OCI-LY1 (cell line): ENCODE results near the gene CTH.

Source experiments
- H2AFZ ChIP-seq: fragments of 200-600 bp; sonication (generic), shearing (Covaris generic); 2 replicates; pipeline ENCODE4 v1.6.0; 2014; ENCODE audit warnings: antibody characterized with exemption, mild to moderate bottlenecking, low read length
- H3F3A ChIP-seq: fragments of 200-600 bp; sonication (generic), shearing (Covaris generic); 2 replicates; pipeline ENCODE4 v1.6.0; 2014; ENCODE audit warnings: mild to moderate bottlenecking, antibody characterized with exemption, low read length, moderate library complexity; ENCODE audit not compliant: insufficient read depth
- H3K27ac ChIP-seq: fragments of 200-600 bp; sonication (generic); 2 replicates; pipeline ENCODE4 v1.5.1; 2014; ENCODE audit warnings: low read length, mixed run types, mild to moderate bottlenecking, low read depth; ENCODE audit not compliant: poor library complexity, severe bottlenecking
- H3K27me3 ChIP-seq: fragments of 200-600 bp; sonication (generic); 2 replicates; pipeline ENCODE4 v1.6.0; 2014; ENCODE audit warnings: antibody characterized with exemption, mild to moderate bottlenecking, low read length, moderate library complexity; ENCODE audit not compliant: insufficient read depth
- H3K36me3 ChIP-seq: fragments of 200-600 bp; sonication (generic); 2 replicates; pipeline ENCODE4 v1.6.1; 2014; ENCODE audit warnings: mild to moderate bottlenecking, antibody characterized with exemption, low read length, moderate library complexity, mixed read lengths; ENCODE audit not compliant: insufficient read depth
- H3K4me1 ChIP-seq: fragments of 200-600 bp; sonication (generic); 2 replicates; pipeline ENCODE4 v1.5.1; 2014; ENCODE audit warnings: mild to moderate bottlenecking, low read length, moderate library complexity; ENCODE audit not compliant: insufficient read depth, severe bottlenecking
- H3K4me2 ChIP-seq: fragments of 200-600 bp; sonication (generic), shearing (Covaris generic); 2 replicates; pipeline ENCODE4 v1.6.1; 2014; ENCODE audit warnings: low read length
- H3K4me3 ChIP-seq: fragments of 200-600 bp; sonication (generic); 2 replicates; pipeline ENCODE4 v1.5.1; 2014; ENCODE audit warnings: low read length, low read depth, mild to moderate bottlenecking, mixed read lengths; ENCODE audit not compliant: poor library complexity, severe bottlenecking
- H3K79me2 ChIP-seq: fragments of 200-600 bp; shearing (Covaris generic); 2 replicates; pipeline ENCODE4 v1.6.1; 2016; ENCODE audit warnings: mixed run types, low read length, mixed read lengths; ENCODE audit not compliant: insufficient read depth
- H3K9ac ChIP-seq: fragments of 200-600 bp; sonication (generic), shearing (Covaris generic); 2 replicates; pipeline ENCODE4 v1.6.1; 2014; ENCODE audit warnings: mild to moderate bottlenecking, low read length, mixed read lengths
- H3K9me2 ChIP-seq: fragments of 200-600 bp; sonication (generic), shearing (Covaris generic); 2 replicates; pipeline ENCODE4 v1.6.1; 2014; ENCODE audit warnings: low read depth, mild to moderate bottlenecking, low read length, mixed read lengths
- H3K9me3 ChIP-seq: fragments of 200-600 bp; shearing (Covaris generic); 2 replicates; pipeline ENCODE4 v1.6.1; 2014; ENCODE audit warnings: low read length, mixed read lengths
- H4K20me1 ChIP-seq: fragments of 200-600 bp; sonication (generic), shearing (Covaris generic); 2 replicates; pipeline ENCODE4 v1.6.0; 2016; ENCODE audit warnings: mild to moderate bottlenecking, low read length; ENCODE audit not compliant: insufficient read depth
- CTCF ChIP-seq: fragments of 200-600 bp; sonication (generic), shearing (Covaris generic); IDR thresholded peaks from 2 replicates; pipeline ENCODE4 v1.5.1; 2017; ENCODE audit warnings: mild to moderate bottlenecking, antibody characterized with exemption, low read length, moderate library complexity, mixed read lengths
- EZH2 ChIP-seq: fragments of 200-600 bp; sonication (generic), shearing (Covaris generic); IDR thresholded peaks from 2 replicates; pipeline ENCODE4 v1.8.0; 2017; ENCODE audit warnings: borderline replicate concordance, mixed run types, mild to moderate bottlenecking, antibody characterized with exemption, low read length, moderate library complexity, mixed read lengths

The CTH gene

GRCh38 chr1:70487910-70488665, 77.0 kb downstream of the CTH start:
- no peaks in the 10 kb centered on the region for H3K9me2 ChIP-seq
- no peak overlapping the region for H3K27ac ChIP-seq
- H3K9me3 ChIP-seq, result no peaks in the 10 kb centered on the region
- H3K27me3 ChIP-seq, result no peaks in the 10 kb centered on the region
- no peaks in the 10 kb centered on the region for H3F3A ChIP-seq
- H3K4me1 ChIP-seq, result no peaks in the 10 kb centered on the region
- no peak overlapping the region for H3K4me3 ChIP-seq
- no peak overlapping the region for H2AFZ ChIP-seq
- H4K20me1 ChIP-seq, result no peaks in the 10 kb centered on the region
- no peaks in the 10 kb centered on the region for H3K79me2 ChIP-seq
- H3K36me3 ChIP-seq, result no peaks in the 10 kb centered on the region
- H3K9ac ChIP-seq, result no peak overlapping the region
- H3K4me2 ChIP-seq, result no peak overlapping the region
- TF ChIP-seq EZH2, result no peak
- peak; percentile 86 for TF ChIP-seq CTCF
